ENCODE data around the gene CFAP251. TPM values are rescaled to one million over a fixed set of nuclear protein-coding genes. Genes with fewer than 3 reads are reported as not detected.
"Not testable (repeated sequence)": the region's sequence is repeated elsewhere in the genome, so short reads cannot be mapped to it uniquely, and the experiment has no call there.

The CFAP251 gene
- total RNA-seq, 1 experiment from 2014 or later: 5.5 TPM

- no peak for DNase-seq (ENCODE audit: low spot score)
- TF ChIP-seq CTCF (conservative IDR thresholded peaks at IDR 0.05; ENCODE audit: low read depth, low read length): no peak
- Histone ChIP-seq H3K9me3 (ENCODE audit: low read depth, low read length, poor library complexity, severe bottlenecking) (no peaks in the 10 kb centered on the region), H3K27ac (ENCODE audit: low read depth, low read length, poor library complexity, severe bottlenecking) (no peak overlapping the region), H3K27me3 (replicated peaks; ENCODE audit: insufficient read depth, low read depth, low read length, poor library complexity) (no peaks in the 10 kb centered on the region), H3K4me1 (ENCODE audit: insufficient read depth, low read length, poor library complexity, severe bottlenecking) (peaks cover 6% of the 10 kb centered on the region), H3K4me3 (ENCODE audit: low read depth, low read length, poor library complexity, severe bottlenecking) (no peak overlapping the region), H3K36me3 (ENCODE audit: insufficient read depth, low read length, poor library complexity, severe bottlenecking) (no peaks in the 10 kb centered on the region)
- ChIA-PET POLR2A (ENCODE audit: low non-redundant PET) (no interaction called here), CTCF (no interaction called here)
- intact Hi-C loops (cut with micrococcal nuclease; ENCODE audit: unreplicated experiment): no loop called here
- BruUV-seq (replicated peaks): no TSS peak
Observed at GRCh38 chr12:121982950-121983349, 64.6 kb downstream of the CFAP251 start.

- ChIA-PET POLR2A (ENCODE audit: low non-redundant PET) (no interaction called here), CTCF (interaction anchor here (0.6 kb wide), 1 partner anchor 79 kb away, joined by 3 read pairs; no protein-coding TSS in a partner anchor)
- DNase-seq (ENCODE audit: low spot score): peak; percentile 41
- Histone ChIP-seq H3K36me3 (ENCODE audit: insufficient read depth, low read length, poor library complexity, severe bottlenecking) (no peaks in the 10 kb centered on the region), H3K9me3 (ENCODE audit: low read depth, low read length, poor library complexity, severe bottlenecking) (no peaks in the 10 kb centered on the region), H3K4me3 (ENCODE audit: low read depth, low read length, poor library complexity, severe bottlenecking) (no peak overlapping the region), H3K27ac (ENCODE audit: low read depth, low read length, poor library complexity, severe bottlenecking) (no peak overlapping the region), H3K4me1 (ENCODE audit: insufficient read depth, low read length, poor library complexity, severe bottlenecking) (peaks cover 6% of the 10 kb centered on the region), H3K27me3 (replicated peaks; ENCODE audit: insufficient read depth, low read depth, low read length, poor library complexity) (no peaks in the 10 kb centered on the region)
- intact Hi-C loops (cut with micrococcal nuclease; ENCODE audit: unreplicated experiment): no loop called here
- no TSS peak for BruUV-seq (replicated peaks)
- no peak for TF ChIP-seq EZH2 (IDR thresholded peaks at IDR 0.05; ENCODE audit: borderline replicate concordance, low read depth, low read length, poor library complexity, severe bottlenecking)
- TF ChIP-seq CTCF (conservative IDR thresholded peaks at IDR 0.05; ENCODE audit: low read depth, low read length): no peak
Observed at GRCh38 chr12:121983536-121984210, 65.3 kb downstream of the CFAP251 start.

GRCh38 chr12:121986489-121987245 lies 68.3 kb downstream of the CFAP251 start:
- no peaks in the 10 kb centered on the region for H3K27me3 ChIP-seq (replicated peaks; ENCODE audit: insufficient read depth, low read depth, low read length, poor library complexity)
- ChIA-PET CTCF (no interaction called here), POLR2A (ENCODE audit: low non-redundant PET) (no interaction called here)
- intact Hi-C loops (cut with micrococcal nuclease; ENCODE audit: unreplicated experiment): no loop called here
- TF ChIP-seq EZH2 (IDR thresholded peaks at IDR 0.05; ENCODE audit: borderline replicate concordance, low read depth, low read length, poor library complexity, severe bottlenecking): no peak
- TF ChIP-seq CTCF (conservative IDR thresholded peaks at IDR 0.05; ENCODE audit: low read depth, low read length): no peak
- no peaks in the 10 kb centered on the region for H3K9me3 ChIP-seq (ENCODE audit: low read depth, low read length, poor library complexity, severe bottlenecking)
- H3K27ac ChIP-seq (ENCODE audit: low read depth, low read length, poor library complexity, severe bottlenecking): no peak overlapping the region
- no peak overlapping the region for H3K4me3 ChIP-seq (ENCODE audit: low read depth, low read length, poor library complexity, severe bottlenecking)
- H3K4me1 ChIP-seq (ENCODE audit: insufficient read depth, low read length, poor library complexity, severe bottlenecking): no peaks in the 10 kb centered on the region
- BruUV-seq (replicated peaks): no TSS peak
- no peaks in the 10 kb centered on the region for H3K36me3 ChIP-seq (ENCODE audit: insufficient read depth, low read length, poor library complexity, severe bottlenecking)
- DNase-seq (ENCODE audit: low spot score): no peak

- POLR2A ChIA-PET (ENCODE audit: low non-redundant PET); DNase-seq (ENCODE audit: low spot score); CTCF ChIA-PET; intact Hi-C loops (cut with micrococcal nuclease; ENCODE audit: unreplicated experiment); H3K27ac ChIP-seq (ENCODE audit: low read depth, low read length, poor library complexity, severe bottlenecking); BruUV-seq (replicated peaks); H3K4me3 ChIP-seq (ENCODE audit: low read depth, low read length, poor library complexity, severe bottlenecking); H3K36me3 ChIP-seq (ENCODE audit: insufficient read depth, low read length, poor library complexity, severe bottlenecking); H3K27me3 ChIP-seq (replicated peaks; ENCODE audit: insufficient read depth, low read depth, low read length, poor library complexity); H3K9me3 ChIP-seq (ENCODE audit: low read depth, low read length, poor library complexity, severe bottlenecking); H3K4me1 ChIP-seq (ENCODE audit: insufficient read depth, low read length, poor library complexity, severe bottlenecking): not testable (repeated sequence)
Observed at GRCh38 chr12:121988519-121988918, 70.1 kb downstream of the CFAP251 start.
